Activated CD4-positive, alpha-beta memory T cell treated with anti-CD3 and anti-CD28 coated beads, Interleukin-2, amount 10 ng/mL, durations not matched to agents 7 days and 5 days (primary cell): ENCODE data around the gene DENND6A. TPM values are rescaled to one million over a fixed set of nuclear protein-coding genes. Genes with fewer than 3 reads are reported as not detected.
"Not testable (repeated sequence)": the region's sequence is repeated elsewhere in the genome, so short reads cannot be mapped to it uniquely, and the experiment has no call there.

ENCODE experiments used
- CTCF ChIA-PET: fragments of 350-600 bp; sonication (Branson Sonifier 250); formaldehyde crosslinking; loops from one replicate; lab custom pipeline; 2021; ENCODE audit warnings: antibody characterized with exemption, inconsistent platforms; lab: Charles Lee
- POLR2A ChIA-PET: fragments of 350-600 bp; sonication (Branson Sonifier 250); formaldehyde crosslinking; loops from one replicate; lab custom pipeline; 2021; ENCODE audit warnings: antibody characterized with exemption; lab: Charles Lee
- DNase-seq: peaks from one replicate; pipeline ENCODE4 v3.0.0-alpha.2; 2020
- H3K27ac Mint-ChIP-seq: one replicate; pipeline ENCODE4 v1.8.0; 2021; ENCODE audit warnings: mild to moderate bottlenecking, mixed read lengths
- H3K27me3 Mint-ChIP-seq: one replicate; pipeline ENCODE4 v1.8.0; 2021; ENCODE audit warnings: mixed read lengths
- H3K36me3 Mint-ChIP-seq: one replicate; pipeline ENCODE4 v1.8.0; 2021; ENCODE audit warnings: low read depth, mixed read lengths
- H3K4me1 Mint-ChIP-seq: one replicate; pipeline ENCODE4 v1.8.0; 2021; ENCODE audit warnings: mixed read lengths
- H3K4me3 Mint-ChIP-seq: one replicate; pipeline ENCODE4 v1.8.0; 2021; ENCODE audit warnings: mild to moderate bottlenecking, mixed read lengths
- H3K9me3 Mint-ChIP-seq: one replicate; pipeline ENCODE4 v1.8.0; 2021; ENCODE audit warnings: mixed read lengths
- total RNA-seq, 2 experiments: library from RNA; stranded (reverse); gene quantifications; one replicate each; pipeline ENCODE4 v1.2.3, GENCODE V29; 2021

The DENND6A gene
- total RNA-seq, 2 experiments from 2014 or later: 28.5 to 29.6 TPM

- no peak overlapping the region for H3K27ac Mint-ChIP-seq
- H3K27me3 Mint-ChIP-seq: peaks cover 2% of the 10 kb centered on the region
- H3K4me3 Mint-ChIP-seq: no peak overlapping the region
- ChIA-PET CTCF (no interaction called here), POLR2A (no interaction called here)
- DNase-seq: no peak
- H3K4me1 Mint-ChIP-seq: no peaks in the 10 kb centered on the region
- H3K9me3 Mint-ChIP-seq: no peaks in the 10 kb centered on the region
- no peaks in the 10 kb centered on the region for H3K36me3 Mint-ChIP-seq
These were observed 24.5 kb upstream of the DENND6A start for GRCh38 chr3:57717205-57717868.

- no peaks in the 10 kb centered on the region for H3K9me3 Mint-ChIP-seq
- POLR2A ChIA-PET: no interaction called here
- no peak overlapping the region for H3K4me3 Mint-ChIP-seq
- no peak for DNase-seq
- peaks cover under 1% of the 10 kb centered on the region for H3K27me3 Mint-ChIP-seq
- no peak overlapping the region for H3K27ac Mint-ChIP-seq
- CTCF ChIA-PET: no interaction called here
- H3K4me1 Mint-ChIP-seq: no peaks in the 10 kb centered on the region
- H3K36me3 Mint-ChIP-seq: no peaks in the 10 kb centered on the region
These were observed 22.8 kb upstream of the DENND6A start for GRCh38 chr3:57715686-57716085.

DNA sequence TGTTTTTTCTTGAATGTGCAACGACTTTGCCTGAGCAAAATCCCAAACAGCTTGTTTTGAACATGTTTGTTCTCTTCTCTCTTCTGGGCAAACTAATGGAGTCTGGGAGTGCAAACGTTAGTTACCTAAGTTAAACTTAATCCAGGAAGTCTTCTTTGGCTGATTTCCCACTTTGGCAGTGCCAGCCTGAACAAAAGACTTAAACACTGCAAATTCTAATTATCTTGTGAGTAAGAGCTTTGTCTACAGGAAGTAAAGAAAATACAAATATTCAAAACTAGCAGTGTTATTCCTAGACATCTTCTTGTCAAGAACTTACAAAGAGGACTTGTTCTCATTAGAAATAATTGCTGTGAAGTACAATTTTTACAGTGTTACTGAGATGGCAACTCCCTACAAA lies 16.7 kb upstream of the DENND6A start:
- Mint-ChIP-seq H3K27me3 (peaks cover 10% of the 10 kb centered on the region), H3K4me3 (no peak overlapping the region), H3K4me1 (no peaks in the 10 kb centered on the region), H3K36me3 (no peaks in the 10 kb centered on the region), H3K27ac (no peak overlapping the region), H3K9me3 (no peaks in the 10 kb centered on the region)
- CTCF ChIA-PET: interaction anchor here (1.2 kb wide), 1 partner anchor 312 kb away, joined by 3 read pairs; no protein-coding TSS in a partner anchor
- DNase-seq: no peak
- POLR2A ChIA-PET: interaction anchor here (1.2 kb wide), 1 partner anchor 18 kb away, joined by 3 read pairs; no protein-coding TSS in a partner anchor

- ChIA-PET POLR2A (interaction anchor here (1.2 kb wide), 1 partner anchor 17 kb away, joined by 3 read pairs; no protein-coding TSS in a partner anchor), CTCF (interaction anchor here (1.2 kb wide), 1 partner anchor 311 kb away, joined by 3 read pairs; no protein-coding TSS in a partner anchor)
- DNase-seq: no peak
- no peak overlapping the region for H3K27ac Mint-ChIP-seq
- H3K9me3 Mint-ChIP-seq: no peaks in the 10 kb centered on the region
- H3K4me3 Mint-ChIP-seq: no peak overlapping the region
- H3K36me3 Mint-ChIP-seq: no peaks in the 10 kb centered on the region
- H3K27me3 Mint-ChIP-seq: peaks cover 10% of the 10 kb centered on the region
- no peaks in the 10 kb centered on the region for H3K4me1 Mint-ChIP-seq
These were observed 16.2 kb upstream of the DENND6A start for GRCh38 chr3:57709031-57709430.

DNA sequence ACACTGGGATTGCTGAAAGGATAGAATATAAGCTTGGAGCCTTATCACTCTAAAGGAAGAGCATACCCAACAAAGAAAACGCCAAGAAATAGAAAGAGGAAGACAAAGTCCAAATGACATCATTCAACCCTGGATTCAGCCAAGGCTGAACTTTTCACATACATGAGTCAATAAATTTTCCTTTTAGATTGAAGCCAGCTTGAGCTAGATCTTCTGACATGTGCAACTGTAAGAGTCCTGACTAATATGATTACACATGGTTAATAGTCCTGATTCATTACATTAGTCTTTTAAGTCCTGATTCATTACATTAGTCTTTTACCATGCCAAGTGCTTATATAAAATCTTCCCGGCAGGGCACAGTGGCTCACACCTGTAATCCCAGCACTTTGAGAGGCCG lies 13.6 kb upstream of the DENND6A start:
- ChIA-PET POLR2A (no interaction called here), CTCF (no interaction called here)
- Mint-ChIP-seq H3K36me3 (no peaks in the 10 kb centered on the region), H3K27ac (no peak overlapping the region), H3K27me3 (peaks cover 10% of the 10 kb centered on the region), H3K4me1 (no peaks in the 10 kb centered on the region), H3K4me3 (no peak overlapping the region), H3K9me3 (no peaks in the 10 kb centered on the region)
- DNase-seq: no peak

DNA sequence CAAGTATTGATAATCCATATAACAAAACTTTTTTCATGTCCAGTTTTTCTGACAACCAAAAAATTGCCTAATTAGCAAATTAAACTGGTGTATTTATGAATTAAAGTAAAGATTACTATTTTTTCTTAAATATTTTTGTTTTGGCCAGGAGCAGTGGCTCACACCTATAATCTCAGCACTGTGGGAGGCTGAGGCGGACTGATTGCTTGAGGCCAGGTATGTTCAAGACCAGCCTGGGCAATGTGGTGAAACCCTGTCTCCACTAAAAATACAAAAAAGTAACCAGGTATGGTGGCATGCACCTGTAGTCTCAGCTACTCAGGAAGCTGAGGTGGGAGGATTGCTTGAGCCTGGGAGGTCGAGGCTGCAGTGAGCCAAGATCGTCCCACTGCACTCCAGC lies 12.5 kb upstream of the DENND6A start:
- H3K27ac Mint-ChIP-seq, POLR2A ChIA-PET, H3K4me1 Mint-ChIP-seq, CTCF ChIA-PET, DNase-seq, H3K27me3 Mint-ChIP-seq, H3K4me3 Mint-ChIP-seq, H3K9me3 Mint-ChIP-seq, H3K36me3 Mint-ChIP-seq: not testable (repeated sequence)

DNA sequence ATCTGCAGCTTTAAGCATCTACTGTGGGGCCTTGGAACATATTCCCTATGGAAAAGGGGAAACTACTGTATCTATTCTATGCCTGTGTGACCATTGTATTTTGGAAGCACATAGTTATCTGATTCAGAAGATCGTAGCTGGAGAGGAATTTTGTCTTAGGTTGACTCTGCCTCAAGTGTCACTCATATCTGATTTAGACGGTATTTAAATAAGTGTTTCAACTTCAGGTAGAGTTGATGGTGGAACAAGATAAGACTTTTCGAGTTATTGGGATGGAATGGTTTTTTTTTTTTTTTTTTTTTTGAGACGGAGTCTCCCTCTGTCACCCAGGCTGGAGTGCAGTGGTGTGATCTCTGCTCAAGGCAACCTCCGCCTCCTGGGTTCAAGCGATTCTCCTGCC lies 8.9 kb upstream of the DENND6A start:
- Mint-ChIP-seq H3K9me3 (no peaks in the 10 kb centered on the region), H3K4me3 (no peak overlapping the region), H3K27me3 (peaks cover under 1% of the 10 kb centered on the region), H3K4me1 (peaks cover under 1% of the 10 kb centered on the region), H3K36me3 (no peaks in the 10 kb centered on the region), H3K27ac (no peak overlapping the region)
- ChIA-PET POLR2A (no interaction called here), CTCF (interaction anchor here (1.1 kb wide), 1 partner anchor 151 kb away, joined by 3 read pairs; no protein-coding TSS in a partner anchor)
- no peak for DNase-seq

DNA sequence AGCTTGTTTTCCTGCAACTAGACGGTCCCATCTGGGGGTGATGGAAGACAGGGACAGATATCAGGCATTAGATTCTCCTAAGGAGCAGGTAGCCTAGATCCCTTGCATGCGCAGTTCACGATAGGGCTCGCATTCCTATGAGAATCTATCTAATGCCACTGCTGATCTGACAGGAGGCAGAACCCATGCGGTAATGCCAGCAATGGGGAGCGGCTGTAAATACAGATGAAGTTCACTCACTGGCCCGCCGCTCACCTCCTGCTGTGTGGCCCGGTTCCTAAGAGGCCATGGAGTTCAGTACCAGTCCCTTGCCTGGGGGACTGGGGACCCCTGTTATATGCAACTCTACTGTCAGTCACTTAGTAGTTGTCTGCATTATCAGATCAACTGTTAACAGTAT lies 7.9 kb upstream of the DENND6A start:
- Mint-ChIP-seq H3K4me1 (peaks cover 1% of the 10 kb centered on the region), H3K27ac (no peak overlapping the region), H3K4me3 (no peak overlapping the region), H3K9me3 (no peaks in the 10 kb centered on the region), H3K27me3 (peaks cover 2% of the 10 kb centered on the region), H3K36me3 (no peaks in the 10 kb centered on the region)
- ChIA-PET POLR2A (no interaction called here), CTCF (interaction anchor here (1.1 kb wide), 1 partner anchor 152 kb away, joined by 3 read pairs; no protein-coding TSS in a partner anchor)
- DNase-seq: no peak

DNA sequence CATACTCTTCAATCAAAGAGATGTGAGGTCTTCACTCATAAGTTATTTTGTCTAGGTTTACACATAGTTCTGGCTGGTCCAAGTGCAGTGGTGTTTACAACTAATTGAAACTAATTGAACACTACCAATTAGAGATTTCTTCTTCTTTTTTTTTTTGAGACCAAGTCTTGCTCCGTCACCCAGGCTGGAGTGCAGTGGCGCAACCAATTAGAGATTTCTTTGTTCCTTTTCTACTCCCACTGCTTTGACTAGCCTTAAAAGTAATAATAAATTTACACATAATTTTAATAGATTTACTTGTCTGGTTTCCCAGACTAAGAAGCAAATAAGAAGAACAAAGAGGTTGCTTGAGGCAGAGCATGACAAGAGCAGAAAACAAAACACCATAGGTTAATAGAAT lies 6.7 kb upstream of the DENND6A start:
- H3K9me3 Mint-ChIP-seq: no peaks in the 10 kb centered on the region
- POLR2A ChIA-PET: no interaction called here
- no peak for DNase-seq
- H3K27me3 Mint-ChIP-seq: peaks cover 2% of the 10 kb centered on the region
- peaks cover 1% of the 10 kb centered on the region for H3K4me1 Mint-ChIP-seq
- CTCF ChIA-PET: no interaction called here
- H3K27ac Mint-ChIP-seq: no peak overlapping the region
- no peak overlapping the region for H3K4me3 Mint-ChIP-seq
- no peaks in the 10 kb centered on the region for H3K36me3 Mint-ChIP-seq

GRCh38 chr3:57696801-57697321 lies 4.0 kb upstream of the DENND6A start:
- CTCF ChIA-PET: no interaction called here
- POLR2A ChIA-PET: interaction anchor here (1.7 kb wide), 1 partner anchor 100 kb away, joined by 7 read pairs; the partner anchor contains the start of gene ARF4
- no peaks in the 10 kb centered on the region for H3K9me3 Mint-ChIP-seq
- DNase-seq: no peak
- no peak overlapping the region for H3K4me3 Mint-ChIP-seq
- peaks cover 7% of the 10 kb centered on the region for H3K4me1 Mint-ChIP-seq
- no peaks in the 10 kb centered on the region for H3K36me3 Mint-ChIP-seq
- peaks cover 2% of the 10 kb centered on the region for H3K27me3 Mint-ChIP-seq
- no peak overlapping the region for H3K27ac Mint-ChIP-seq

GRCh38 chr3:57694146-57694545 lies 1.3 kb upstream of the DENND6A start:
- no peak for DNase-seq
- H3K36me3 Mint-ChIP-seq: peaks cover 9% of the 10 kb centered on the region
- ChIA-PET POLR2A (no interaction called here), CTCF (interaction anchor here (1.1 kb wide), 1 partner anchor 60 kb away, joined by 3 read pairs; no protein-coding TSS in a partner anchor)
- no peak overlapping the region for H3K27ac Mint-ChIP-seq
- no peak overlapping the region for H3K4me3 Mint-ChIP-seq
- H3K27me3 Mint-ChIP-seq: peaks cover 2% of the 10 kb centered on the region
- peaks cover 30% of the 10 kb centered on the region for H3K4me1 Mint-ChIP-seq
- no peaks in the 10 kb centered on the region for H3K9me3 Mint-ChIP-seq

- H3K4me3 Mint-ChIP-seq: peak overlapping the region; percentile 81
- not testable (repeated sequence) for H3K27me3 Mint-ChIP-seq, H3K9me3 Mint-ChIP-seq, DNase-seq
- peak overlapping the region; percentile 89 for H3K27ac Mint-ChIP-seq
- POLR2A ChIA-PET: interaction anchor here (0.7 to 1.8 kb wide), 15 partner anchors 10 to 892 kb away, joined by 3 to 29 read pairs (median 5); partner anchors contain the start of genes ARF4, PDE12 and SLMAP
- CTCF ChIA-PET: interaction anchor here (0.6 to 1.4 kb wide), 3 partner anchors 20 to 136 kb away, joined by 3 to 6 read pairs (median 3); partner anchors contain the start of genes ARF4 and PDE12
- peaks cover 43% of the 10 kb centered on the region for H3K4me1 Mint-ChIP-seq
- peaks cover 12% of the 10 kb centered on the region for H3K36me3 Mint-ChIP-seq
These were observed 813 bp downstream of the DENND6A start for GRCh38 chr3:57692133-57692395.

DNA sequence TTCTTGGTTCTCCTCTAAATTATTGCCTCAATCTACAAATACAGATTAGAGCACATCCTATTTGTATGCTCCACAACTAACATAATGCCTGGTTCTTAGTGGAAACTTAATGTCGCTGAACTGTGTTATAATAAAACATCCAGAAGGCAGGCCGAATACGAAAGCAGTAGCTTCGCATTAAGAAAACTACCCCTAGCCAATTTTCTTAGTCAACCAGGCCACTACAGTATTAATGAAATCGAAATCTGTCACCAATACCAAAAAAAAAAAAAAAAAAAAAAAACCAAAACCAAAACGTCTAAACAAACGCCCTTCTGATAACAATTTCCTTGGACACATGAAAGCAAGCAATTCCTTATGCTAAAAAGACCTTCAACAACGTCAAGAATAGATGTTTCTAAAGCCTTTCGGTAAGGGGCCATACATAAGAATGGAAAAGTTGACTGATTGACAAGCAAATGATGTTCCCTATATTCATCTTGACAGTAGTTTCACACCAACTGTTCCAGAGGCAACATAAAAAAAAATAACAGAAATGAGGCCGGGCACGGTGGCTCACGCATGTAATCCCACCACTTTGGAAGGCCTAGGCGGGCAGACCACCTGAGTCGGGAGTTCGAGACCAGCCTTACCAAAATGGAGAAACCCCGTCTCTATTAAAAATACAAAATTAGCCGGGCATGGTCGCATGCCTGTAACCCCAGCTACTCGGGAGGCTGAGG lies 1.3 kb downstream of the DENND6A start:
- Mint-ChIP-seq H3K4me3 (peak overlapping the region; percentile 81), H3K36me3 (peaks cover 13% of the 10 kb centered on the region), H3K4me1 (peaks cover 47% of the 10 kb centered on the region), H3K27me3 (no peaks in the 10 kb centered on the region), H3K9me3 (no peaks in the 10 kb centered on the region), H3K27ac (peak overlapping the region; percentile 89)
- CTCF ChIA-PET: interaction anchor here (0.6 to 1.3 kb wide), 5 partner anchors 11 to 719 kb away, joined by 3 to 5 read pairs (median 4); partner anchors contain the start of gene PDE12
- POLR2A ChIA-PET: interaction anchor here (0.7 to 2.3 kb wide), 7 partner anchors 13 to 294 kb away, joined by 3 to 8 read pairs (median 3); partner anchors contain the start of gene ARF4
- DNase-seq: no peak
